Keratinocyte (primary cell): Measurements from ENCODE around the gene USP44.

Experiments
- CTCF ChIP-seq, 3 experiments: IDR thresholded peaks in 1 of 3; conservative IDR thresholded peaks in 1 of 3; optimal IDR thresholded peaks in 1 of 3; 2 replicates in 2 of 3; 3 replicates in 1 of 3; pipeline versions ENCODE3 to v1.5.1; 2011; ENCODE audit warnings: low read length in 3 of 3, mild to moderate bottlenecking in 3 of 3, moderate library complexity in 2 of 3, control low read depth in 1 of 3, inconsistent platforms in 1 of 3; ENCODE audit not compliant: insufficient read depth in 2 of 3; ENCODE audit errors: extremely low read depth in 1 of 3
- EZH2 ChIP-seq: IDR thresholded peaks from one replicate; pipeline ENCODE4 v1.6.1; 2012; ENCODE audit warnings: inconsistent platforms, mild to moderate bottlenecking, low read length, moderate library complexity

- TF ChIP-seq CTCF (optimal IDR thresholded peaks at IDR 0.05 in 1 of 3, IDR thresholded peaks at IDR 0.05 in 1 of 3, conservative IDR thresholded peaks at IDR 0.05 in 1 of 3; ENCODE audit: extremely low read depth in 1 of 3, insufficient read depth in 2 of 3, low read length in 3 of 3) (no peak), EZH2 (no peak)
Measured at GRCh38 chr12:95499772-95500171, 51.5 kb downstream of the USP44 start.
